OCI-LY7 (cell line): ENCODE measurements around the gene G0S2.

Source experiments
- EZH2phosphoT487 ChIP-seq: fragments of 200-600 bp; sonication (generic); IDR thresholded peaks from 2 replicates; pipeline ENCODE4 v1.6.1; 2018; ENCODE audit warnings: low read depth, borderline replicate concordance, mild to moderate bottlenecking, mixed run types, antibody characterized with exemption, low read length, moderate library complexity, mixed read lengths
- TF ChIP-seq, protein P1 (sequence below): fragments of 200-600 bp; sonication (generic); conservative IDR thresholded peaks from 2 replicates; pipeline ENCODE4 v1.5.1; 2014; ENCODE audit warnings: mild to moderate bottlenecking, antibody characterized with exemption, low read length, moderate library complexity, mixed read lengths

DNA sequence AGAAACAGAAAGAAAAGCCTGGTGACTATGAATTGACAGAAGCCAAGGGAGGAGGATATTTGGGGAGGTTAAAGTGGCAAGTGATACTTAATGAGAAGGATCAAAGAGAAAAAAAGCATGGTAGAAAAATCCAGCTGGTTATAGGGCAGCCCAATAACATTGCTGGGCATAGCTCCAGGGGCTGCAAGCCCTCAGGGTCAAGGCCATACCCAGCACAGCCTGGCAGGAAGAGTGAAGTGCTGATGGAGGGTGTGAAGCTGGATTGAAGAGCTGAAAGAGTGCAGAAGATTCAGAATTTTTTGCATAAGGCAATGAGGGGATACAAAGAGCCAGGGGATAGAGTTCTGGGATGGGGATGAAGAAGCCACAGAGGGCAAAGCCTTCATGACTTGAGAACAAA, 21.5 kb downstream of the G0S2 start:
- TF ChIP-seq, protein P1, sequence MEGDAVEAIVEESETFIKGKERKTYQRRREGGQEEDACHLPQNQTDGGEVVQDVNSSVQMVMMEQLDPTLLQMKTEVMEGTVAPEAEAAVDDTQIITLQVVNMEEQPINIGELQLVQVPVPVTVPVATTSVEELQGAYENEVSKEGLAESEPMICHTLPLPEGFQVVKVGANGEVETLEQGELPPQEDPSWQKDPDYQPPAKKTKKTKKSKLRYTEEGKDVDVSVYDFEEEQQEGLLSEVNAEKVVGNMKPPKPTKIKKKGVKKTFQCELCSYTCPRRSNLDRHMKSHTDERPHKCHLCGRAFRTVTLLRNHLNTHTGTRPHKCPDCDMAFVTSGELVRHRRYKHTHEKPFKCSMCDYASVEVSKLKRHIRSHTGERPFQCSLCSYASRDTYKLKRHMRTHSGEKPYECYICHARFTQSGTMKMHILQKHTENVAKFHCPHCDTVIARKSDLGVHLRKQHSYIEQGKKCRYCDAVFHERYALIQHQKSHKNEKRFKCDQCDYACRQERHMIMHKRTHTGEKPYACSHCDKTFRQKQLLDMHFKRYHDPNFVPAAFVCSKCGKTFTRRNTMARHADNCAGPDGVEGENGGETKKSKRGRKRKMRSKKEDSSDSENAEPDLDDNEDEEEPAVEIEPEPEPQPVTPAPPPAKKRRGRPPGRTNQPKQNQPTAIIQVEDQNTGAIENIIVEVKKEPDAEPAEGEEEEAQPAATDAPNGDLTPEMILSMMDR = no peak
- no peak for TF ChIP-seq EZH2phosphoT487
